22Rv1 (cell line): ENCODE measurements around the gene CD99L2.

Source experiments
- CTCF ChIP-seq: fragments of 450-650 bp; IDR thresholded peaks from 2 replicates; pipeline ENCODE4 v1.5.1; 2017; ENCODE audit warnings: mild to moderate bottlenecking
- ZFX ChIP-seq: fragments of 450-650 bp; IDR thresholded peaks from 2 replicates; pipeline ENCODE4 v1.6.1; 2017; ENCODE audit warnings: antibody characterized with exemption, borderline replicate concordance

- no peak for TF ChIP-seq CTCF
- TF ChIP-seq ZFX: no peak
Observed at GRCh38 chrX:150854856-150855255, 43.6 kb downstream of the CD99L2 start.
